A549 (cell line): Measurements from ENCODE around the gene ABCB1. TPM values are rescaled to one million over a fixed set of nuclear protein-coding genes. Genes with fewer than 3 reads are reported as not detected.

Experiments used
- ATAC-seq, 2 experiments: fragments of 200-7000 bp in 1 of 2; fragments of >200 bp in 1 of 2; cut with Nextera tagmentation in 1 of 2; cut with Tn5 transposase in 1 of 2; 3 replicates each; pipeline versions ENCODE4 v1.8.0 to v1.9.1; 2018 to 2020; ENCODE audit warnings: mild to moderate bottlenecking in 1 of 2, moderate library complexity in 1 of 2
- CTCF ChIA-PET: fragments of 300-600 bp; sonication (Branson Sonifier 250); formaldehyde crosslinking; extraction: SDS; loops from one replicate; lab custom pipeline; 2021; ENCODE audit warnings: antibody characterized with exemption, inconsistent platforms; lab: Yijun Ruan, JAX
- POLR2A ChIA-PET: fragments of 350-600 bp; formaldehyde crosslinking; extraction: SDS; loops from one replicate; lab custom pipeline; 2021; ENCODE audit warnings: antibody characterized with exemption, inconsistent platforms; lab: Yijun Ruan, JAX
- DNase-seq, 2 experiments: peaks; one replicate each; pipeline versions ENCODE4 v3.0.0 to v3.0.0-alpha.2; 2011 to 2016; ENCODE audit warnings: low read depth in 1 of 2, low spot score in 1 of 2
- FAIRE-seq: peaks from 2 replicates; lab custom pipeline; 2011; peaks lifted over from hg19 to GRCh38; lab: Jason Lieb, UNC
- H3K27ac ChIP-seq, 2 experiments: fragments of >200 bp; sonication (Bioruptor Twin); formaldehyde crosslinking; 3 replicates each; pipeline ENCODE4 v1.5.1; 2016 to 2017
- H3K4me1 ChIP-seq: fragments of >200 bp; sonication (Bioruptor Twin); formaldehyde crosslinking; 3 replicates; pipeline ENCODE4 v1.6.1; 2016
- H3K4me2 ChIP-seq: fragments of >200 bp; sonication (Bioruptor Twin); formaldehyde crosslinking; 3 replicates; pipeline ENCODE4 v1.6.1; 2016
- H3K4me3 ChIP-seq: fragments of >200 bp; sonication (Bioruptor Twin); formaldehyde crosslinking; 3 replicates; pipeline ENCODE4 v1.5.1; 2016
- H3K9me3 ChIP-seq: fragments of >200 bp; sonication (Bioruptor Twin); formaldehyde crosslinking; 3 replicates; pipeline ENCODE4 v1.6.1; 2016
- BHLHE40 ChIP-seq: IDR thresholded peaks from 2 replicates; pipeline ENCODE4 v1.6.1; 2012; ENCODE audit warnings: low read depth, low read length, inconsistent platforms
- CHD2 ChIP-seq: fragments of 150-350 bp; IDR thresholded peaks from 2 replicates; pipeline ENCODE4 v1.6.1; 2014; ENCODE audit warnings: low read length; ENCODE audit not compliant: partially characterized antibody
- EHF ChIP-seq: fragments of 250-450 bp; sonication (Bioruptor Pico); IDR thresholded peaks from 2 replicates; pipeline ENCODE4 v1.5.0; 2020; ENCODE audit warnings: mild to moderate bottlenecking
- ESRRA ChIP-seq: fragments of 150-350 bp; IDR thresholded peaks from 2 replicates; pipeline ENCODE4 v1.6.1; 2014; ENCODE audit warnings: mild to moderate bottlenecking, low read length, borderline replicate concordance
- FOSB ChIP-seq: fragments of 250-450 bp; sonication (Bioruptor Pico); IDR thresholded peaks from 2 replicates; pipeline ENCODE4 v1.5.0; 2020; ENCODE audit warnings: mild to moderate bottlenecking, moderate library complexity
- FOXS1 ChIP-seq: fragments of 250-450 bp; sonication (Bioruptor Pico); IDR thresholded peaks from 2 replicates; pipeline ENCODE4 v1.5.0; 2020; ENCODE audit warnings: mild to moderate bottlenecking, moderate library complexity
- GATA3 ChIP-seq: IDR thresholded peaks from 2 replicates; pipeline ENCODE4 v1.6.1; 2012; ENCODE audit warnings: borderline replicate concordance
- HOXB13 ChIP-seq: fragments of 250-450 bp; sonication (Bioruptor Pico); IDR thresholded peaks from 2 replicates; pipeline ENCODE4 v1.5.0; 2020; ENCODE audit warnings: low read depth, mild to moderate bottlenecking, moderate library complexity
- HOXB5 ChIP-seq: fragments of 250-450 bp; sonication (Bioruptor Pico); IDR thresholded peaks from 2 replicates; pipeline ENCODE4 v1.5.0; 2020; ENCODE audit warnings: mild to moderate bottlenecking, moderate library complexity
- JUN ChIP-seq, 2 experiments: fragments of >200 bp; sonication (Bioruptor Twin); formaldehyde crosslinking; IDR thresholded peaks; 2 replicates in 1 of 2; 3 replicates in 1 of 2; pipeline ENCODE4 v1.6.1; 2016 to 2017
- JUNB ChIP-seq: fragments of >200 bp; sonication (Bioruptor Twin); formaldehyde crosslinking; IDR thresholded peaks from 2 replicates; pipeline ENCODE4 v1.6.1; 2016
- NPAS2 ChIP-seq: fragments of 250-450 bp; sonication (Bioruptor Pico); IDR thresholded peaks from 2 replicates; pipeline ENCODE4 v1.8.0; 2022; ENCODE audit warnings: mild to moderate bottlenecking, moderate library complexity, borderline replicate concordance
- NR3C1 ChIP-seq: fragments of >200 bp; sonication (Bioruptor Twin); formaldehyde crosslinking; IDR thresholded peaks from 3 replicates; pipeline ENCODE4 v1.6.1; 2017
- RARB ChIP-seq: fragments of 250-450 bp; sonication (Bioruptor Pico); IDR thresholded peaks from 2 replicates; pipeline ENCODE4 v1.8.0; 2021; ENCODE audit warnings: mild to moderate bottlenecking, moderate library complexity
- TFCP2L1 ChIP-seq: fragments of 250-450 bp; sonication (Bioruptor Pico); IDR thresholded peaks from 2 replicates; pipeline ENCODE4 v1.5.0; 2021; ENCODE audit warnings: mild to moderate bottlenecking
- ZFP36 ChIP-seq: fragments of 450-650 bp; IDR thresholded peaks from 2 replicates; pipeline ENCODE4 v1.6.1; 2014; ENCODE audit warnings: borderline replicate concordance; ENCODE audit not compliant: partially characterized antibody
- WGBS: methylation state at CpG from one replicate; pipeline ENCODE4 v1.1.6; 2017; ENCODE audit errors: missing lambda C conversion rate; 5-methylcytosine and 5-hydroxymethylcytosine counted together
- polyA plus RNA-seq, 4 experiments: library from polyadenylated mRNA; depleted of rRNA in 3 of 4; stranded (reverse); fragments of >200 nt; fragmentation: RNase III in 1 of 4; extraction: RNeasy Plus Mini Kit Qiagen cat#74134 plus additional on column Dnase treatment in 1 of 4; gene quantifications; 2 replicates in 3 of 4; 3 replicates in 1 of 4; pipeline ENCODE4 v1.2.3, GENCODE V29; 2011 to 2017
- TF ChIP-seq, protein P1 (sequence below): fragments of 200-600 bp; sonication (generic); IDR thresholded peaks from 2 replicates; pipeline ENCODE4 v1.6.1; 2016; ENCODE audit warnings: antibody characterized with exemption, mild to moderate bottlenecking, moderate library complexity
- TF ChIP-seq, protein P2 (sequence below): fragments of 450-650 bp; IDR thresholded peaks from 2 replicates; pipeline ENCODE4 v1.6.1; 2014; ENCODE audit warnings: antibody characterized with exemption
- TF ChIP-seq, protein P3 (sequence below): fragments of >200 bp; sonication (Bioruptor Twin); formaldehyde crosslinking; IDR thresholded peaks from 2 replicates; pipeline ENCODE4 v1.6.1; 2016
- TF ChIP-seq, protein P4 (sequence below): fragments of 250-450 bp; sonication (Bioruptor Pico); IDR thresholded peaks from 2 replicates; pipeline ENCODE4 v1.5.0; 2021; ENCODE audit warnings: mild to moderate bottlenecking, moderate library complexity, borderline replicate concordance
- TF ChIP-seq, protein P5 (sequence below): fragments of >200 bp; sonication (Bioruptor Twin); formaldehyde crosslinking; IDR thresholded peaks from 3 replicates; pipeline ENCODE4 v1.5.1; 2016

Gene ABCB1
- polyA plus RNA-seq, 2 of the 4 experiments (the other 2 are of a cell fraction): 0.05 TPM; not detected in 1

- DNase-seq (no peak), FAIRE-seq (no peak), ATAC-seq (no peak)
- Histone ChIP-seq H3K4me1 (no peaks in the 10 kb centered on the region), H3K9me3 (no peaks in the 10 kb centered on the region), H3K4me3 (no peak overlapping the region), H3K4me2 (no peak overlapping the region), H3K27ac (no peak overlapping the region)
- WGBS: 2% methylated on average over 3 of the region's 3 CpGs
- TF ChIP-seq RARB (CRISPR knock-in tag) (no peak), JUN (IDR thresholded peaks at IDR 0.05) (no peak), JUNB (no peak), NPAS2 (no peak), TFCP2L1 (CRISPR knock-in tag) (no peak), HOXB13 (CRISPR knock-in tag) (no peak), BHLHE40 (no peak), ESRRA (no peak), HOXB5 (no peak), FOXS1 (CRISPR knock-in tag) (no peak), NR3C1 (no peak)
- TF ChIP-seq, protein P1, sequence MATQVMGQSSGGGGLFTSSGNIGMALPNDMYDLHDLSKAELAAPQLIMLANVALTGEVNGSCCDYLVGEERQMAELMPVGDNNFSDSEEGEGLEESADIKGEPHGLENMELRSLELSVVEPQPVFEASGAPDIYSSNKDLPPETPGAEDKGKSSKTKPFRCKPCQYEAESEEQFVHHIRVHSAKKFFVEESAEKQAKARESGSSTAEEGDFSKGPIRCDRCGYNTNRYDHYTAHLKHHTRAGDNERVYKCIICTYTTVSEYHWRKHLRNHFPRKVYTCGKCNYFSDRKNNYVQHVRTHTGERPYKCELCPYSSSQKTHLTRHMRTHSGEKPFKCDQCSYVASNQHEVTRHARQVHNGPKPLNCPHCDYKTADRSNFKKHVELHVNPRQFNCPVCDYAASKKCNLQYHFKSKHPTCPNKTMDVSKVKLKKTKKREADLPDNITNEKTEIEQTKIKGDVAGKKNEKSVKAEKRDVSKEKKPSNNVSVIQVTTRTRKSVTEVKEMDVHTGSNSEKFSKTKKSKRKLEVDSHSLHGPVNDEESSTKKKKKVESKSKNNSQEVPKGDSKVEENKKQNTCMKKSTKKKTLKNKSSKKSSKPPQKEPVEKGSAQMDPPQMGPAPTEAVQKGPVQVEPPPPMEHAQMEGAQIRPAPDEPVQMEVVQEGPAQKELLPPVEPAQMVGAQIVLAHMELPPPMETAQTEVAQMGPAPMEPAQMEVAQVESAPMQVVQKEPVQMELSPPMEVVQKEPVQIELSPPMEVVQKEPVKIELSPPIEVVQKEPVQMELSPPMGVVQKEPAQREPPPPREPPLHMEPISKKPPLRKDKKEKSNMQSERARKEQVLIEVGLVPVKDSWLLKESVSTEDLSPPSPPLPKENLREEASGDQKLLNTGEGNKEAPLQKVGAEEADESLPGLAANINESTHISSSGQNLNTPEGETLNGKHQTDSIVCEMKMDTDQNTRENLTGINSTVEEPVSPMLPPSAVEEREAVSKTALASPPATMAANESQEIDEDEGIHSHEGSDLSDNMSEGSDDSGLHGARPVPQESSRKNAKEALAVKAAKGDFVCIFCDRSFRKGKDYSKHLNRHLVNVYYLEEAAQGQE: no peak
- TF ChIP-seq, protein P2, sequence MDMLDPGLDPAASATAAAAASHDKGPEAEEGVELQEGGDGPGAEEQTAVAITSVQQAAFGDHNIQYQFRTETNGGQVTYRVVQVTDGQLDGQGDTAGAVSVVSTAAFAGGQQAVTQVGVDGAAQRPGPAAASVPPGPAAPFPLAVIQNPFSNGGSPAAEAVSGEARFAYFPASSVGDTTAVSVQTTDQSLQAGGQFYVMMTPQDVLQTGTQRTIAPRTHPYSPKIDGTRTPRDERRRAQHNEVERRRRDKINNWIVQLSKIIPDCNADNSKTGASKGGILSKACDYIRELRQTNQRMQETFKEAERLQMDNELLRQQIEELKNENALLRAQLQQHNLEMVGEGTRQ: no peak
- TF ChIP-seq, protein P3, sequence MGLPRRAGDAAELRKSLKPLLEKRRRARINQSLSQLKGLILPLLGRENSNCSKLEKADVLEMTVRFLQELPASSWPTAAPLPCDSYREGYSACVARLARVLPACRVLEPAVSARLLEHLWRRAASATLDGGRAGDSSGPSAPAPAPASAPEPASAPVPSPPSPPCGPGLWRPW: no peak
- TF ChIP-seq, protein P4, sequence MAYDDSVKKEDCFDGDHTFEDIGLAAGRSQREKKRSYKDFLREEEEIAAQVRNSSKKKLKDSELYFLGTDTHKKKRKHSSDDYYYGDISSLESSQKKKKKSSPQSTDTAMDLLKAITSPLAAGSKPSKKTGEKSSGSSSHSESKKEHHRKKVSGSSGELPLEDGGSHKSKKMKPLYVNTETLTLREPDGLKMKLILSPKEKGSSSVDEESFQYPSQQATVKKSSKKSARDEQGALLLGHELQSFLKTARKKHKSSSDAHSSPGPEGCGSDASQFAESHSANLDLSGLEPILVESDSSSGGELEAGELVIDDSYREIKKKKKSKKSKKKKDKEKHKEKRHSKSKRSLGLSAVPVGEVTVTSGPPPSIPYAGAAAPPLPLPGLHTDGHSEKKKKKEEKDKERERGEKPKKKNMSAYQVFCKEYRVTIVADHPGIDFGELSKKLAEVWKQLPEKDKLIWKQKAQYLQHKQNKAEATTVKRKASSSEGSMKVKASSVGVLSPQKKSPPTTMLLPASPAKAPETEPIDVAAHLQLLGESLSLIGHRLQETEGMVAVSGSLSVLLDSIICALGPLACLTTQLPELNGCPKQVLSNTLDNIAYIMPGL: no peak
- TF ChIP-seq, protein P5, sequence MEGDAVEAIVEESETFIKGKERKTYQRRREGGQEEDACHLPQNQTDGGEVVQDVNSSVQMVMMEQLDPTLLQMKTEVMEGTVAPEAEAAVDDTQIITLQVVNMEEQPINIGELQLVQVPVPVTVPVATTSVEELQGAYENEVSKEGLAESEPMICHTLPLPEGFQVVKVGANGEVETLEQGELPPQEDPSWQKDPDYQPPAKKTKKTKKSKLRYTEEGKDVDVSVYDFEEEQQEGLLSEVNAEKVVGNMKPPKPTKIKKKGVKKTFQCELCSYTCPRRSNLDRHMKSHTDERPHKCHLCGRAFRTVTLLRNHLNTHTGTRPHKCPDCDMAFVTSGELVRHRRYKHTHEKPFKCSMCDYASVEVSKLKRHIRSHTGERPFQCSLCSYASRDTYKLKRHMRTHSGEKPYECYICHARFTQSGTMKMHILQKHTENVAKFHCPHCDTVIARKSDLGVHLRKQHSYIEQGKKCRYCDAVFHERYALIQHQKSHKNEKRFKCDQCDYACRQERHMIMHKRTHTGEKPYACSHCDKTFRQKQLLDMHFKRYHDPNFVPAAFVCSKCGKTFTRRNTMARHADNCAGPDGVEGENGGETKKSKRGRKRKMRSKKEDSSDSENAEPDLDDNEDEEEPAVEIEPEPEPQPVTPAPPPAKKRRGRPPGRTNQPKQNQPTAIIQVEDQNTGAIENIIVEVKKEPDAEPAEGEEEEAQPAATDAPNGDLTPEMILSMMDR: no peak
- CTCF ChIA-PET: no interaction called here
- POLR2A ChIA-PET: no interaction called here
Observed at GRCh38 chr7:87608431-87608830, 7.7 kb upstream of the ABCB1 start.

DNA sequence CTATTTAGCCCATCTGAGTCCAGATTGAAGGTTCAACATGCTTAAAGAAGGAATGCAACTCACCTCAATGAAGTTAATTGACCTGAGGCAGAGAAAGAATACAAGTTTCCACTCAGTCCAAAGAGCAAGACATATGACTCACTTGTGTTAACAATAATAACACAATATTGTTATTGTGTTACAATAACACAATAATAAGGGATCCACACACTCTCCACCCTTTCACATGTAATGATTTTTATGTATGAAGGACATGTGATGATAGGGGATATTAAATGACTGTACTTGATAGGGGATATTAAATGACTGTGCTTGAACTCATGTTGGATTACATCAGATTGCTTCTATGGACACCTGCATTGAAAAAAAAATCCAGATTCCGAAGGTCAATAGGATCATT lies 3.6 kb upstream of the ABCB1 start:
- H3K4me2 ChIP-seq: no peak overlapping the region
- POLR2A ChIA-PET: no interaction called here
- FAIRE-seq: no peak
- no peak for ATAC-seq
- no peak for DNase-seq
- CTCF ChIA-PET: no interaction called here
- H3K4me1 ChIP-seq: no peaks in the 10 kb centered on the region; the same call in 2 of the 3 replicates
- WGBS: 0% methylated on average over 1 of the region's 1 CpG
- no peak overlapping the region for H3K27ac ChIP-seq
- TF ChIP-seq ZFP36 (no peak), FOSB (no peak), EHF (no peak), GATA3 (no peak), CHD2 (no peak), BHLHE40 (no peak)
- TF ChIP-seq, protein P3: no peak
- no peak overlapping the region for H3K4me3 ChIP-seq
- H3K9me3 ChIP-seq: no peaks in the 10 kb centered on the region
